GM12891 (cell line): ENCODE data around the gene SPINK8.

Source experiments
- POLR2A ChIP-seq: IDR thresholded peaks from 2 replicates; pipeline ENCODE4 v1.6.1; 2011; ENCODE audit warnings: low read depth, low read length, control low read depth
- POLR2AphosphoS5 ChIP-seq: IDR thresholded peaks from 2 replicates; pipeline ENCODE4 v1.6.1; 2011; ENCODE audit warnings: low read depth, low read length, control low read depth
- SPI1 ChIP-seq: IDR thresholded peaks from 2 replicates; pipeline ENCODE4 v1.6.1; 2011; ENCODE audit warnings: low read depth, low read length, control low read depth
- TAF1 ChIP-seq: IDR thresholded peaks from 2 replicates; pipeline ENCODE4 v1.6.1; 2011; ENCODE audit warnings: low read depth, low read length, control low read depth

DNA sequence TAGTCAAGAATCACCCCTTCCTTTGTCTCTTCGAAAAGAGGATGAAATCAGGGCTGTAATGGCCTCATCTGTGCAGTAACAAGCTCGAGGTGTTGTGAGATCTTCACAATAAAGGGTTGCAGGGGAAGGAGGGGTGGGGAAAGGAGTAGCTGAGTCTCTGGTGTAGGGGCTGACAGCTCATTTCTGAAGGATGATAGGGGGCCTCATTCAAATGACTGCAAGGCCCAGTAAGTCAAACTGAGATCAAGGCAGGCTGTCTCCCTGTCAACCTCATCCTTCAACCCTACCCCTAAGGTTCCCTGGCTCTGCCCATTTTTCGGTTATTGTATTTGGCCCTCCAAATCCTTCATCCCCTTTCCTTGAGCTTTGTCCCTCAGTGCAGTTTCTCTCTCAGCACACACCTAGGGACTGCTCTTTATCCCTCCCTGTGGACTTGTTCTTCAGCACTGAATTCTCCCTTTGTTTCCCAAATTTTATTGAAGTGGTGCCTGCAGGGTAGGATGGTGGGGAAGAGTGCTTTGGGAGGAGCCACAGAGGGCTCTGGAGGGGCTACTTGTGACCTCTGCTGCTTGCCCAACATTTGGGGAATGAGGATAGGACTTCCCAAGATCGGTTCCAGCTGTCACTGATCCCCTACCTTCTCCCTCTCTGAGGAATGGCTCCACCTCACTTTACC lies 54.4 kb downstream of the SPINK8 start:
- TF ChIP-seq POLR2A, result no peak
- TF ChIP-seq POLR2AphosphoS5, result no peak
- TF ChIP-seq TAF1, result no peak
- no peak for TF ChIP-seq SPI1
